ENCODE measurements around the gene ERBIN. TPM values are rescaled to one million over a fixed set of nuclear protein-coding genes. Genes with fewer than 3 reads are reported as not detected.

Gene ERBIN
- total RNA-seq, 1 experiment from 2014 or later = 88.4 TPM

GRCh38 chr5:66012271-66012670 lies 85.9 kb downstream of the ERBIN start:
- TF ChIP-seq SIN3A (IDR thresholded peaks at IDR 0.05; ENCODE audit: borderline replicate concordance, insufficient read depth, low read depth, low read length) (no peak), TCF7L2 (IDR thresholded peaks at IDR 0.05; ENCODE audit: low read depth, low read length) (no peak), POLR2AphosphoS5 (IDR thresholded peaks at IDR 0.05; ENCODE audit: low read depth, low read length) (no peak), REST (IDR thresholded peaks at IDR 0.05; ENCODE audit: insufficient read depth in 1 of 2, low read depth in 2 of 2, low read length in 1 of 2) (no peak), CTCF (IDR thresholded peaks at IDR 0.05) (no peak)
- H3K27me3 ChIP-seq (ENCODE audit: control insufficient read depth, insufficient read depth, low read length) = no peaks in the 10 kb centered on the region
- H3K9me3 ChIP-seq (ENCODE audit: control insufficient read depth, insufficient read depth, low read depth, low read length) = no peaks in the 10 kb centered on the region
- no peak overlapping the region for H3K27ac ChIP-seq (ENCODE audit: low read length)
- peaks cover 4% of the 10 kb centered on the region; the same call in 1 of the 2 replicates for H3K4me1 ChIP-seq (ENCODE audit: control insufficient read depth, insufficient read depth, low read length)
- ChIA-PET POLR2A (no interaction called here), CTCF (no interaction called here)
- intact Hi-C loops (cut with micrococcal nuclease; ENCODE audit: unreplicated experiment) (no loop called here), in situ Hi-C loops (cut with HindIII; ENCODE audit: low pct_unique_long_range_greater_than_20kb, low sequenced_read_pairs) (no loop called here)
- no peak overlapping the region for H3K4me3 ChIP-seq (ENCODE audit: low read depth in 2 of 2, low read length in 2 of 2)
- no TSS peak for BruUV-seq (replicated peaks)
- H3K36me3 ChIP-seq (ENCODE audit: control insufficient read depth, insufficient read depth, low read length) = peaks cover 12% of the 10 kb centered on the region; the same call in 1 of the 2 replicates
- DNase-seq (ENCODE audit: low read depth, low spot score) (no peak), ATAC-seq (no peak)

- BruUV-seq (replicated peaks) = no TSS peak
- intact Hi-C loops (cut with micrococcal nuclease; ENCODE audit: unreplicated experiment) = no loop called here
- CTCF ChIA-PET = no interaction called here
- TF ChIP-seq CTCF (IDR thresholded peaks at IDR 0.05) (no peak), POLR2AphosphoS5 (IDR thresholded peaks at IDR 0.05; ENCODE audit: low read depth, low read length) (no peak), SIN3A (IDR thresholded peaks at IDR 0.05; ENCODE audit: borderline replicate concordance, insufficient read depth, low read depth, low read length) (no peak), TCF7L2 (IDR thresholded peaks at IDR 0.05; ENCODE audit: low read depth, low read length) (no peak), REST (IDR thresholded peaks at IDR 0.05; ENCODE audit: insufficient read depth in 1 of 2, low read depth in 2 of 2, low read length in 1 of 2) (no peak)
- no peak overlapping the region for H3K27ac ChIP-seq (ENCODE audit: low read length)
- POLR2A ChIA-PET = no interaction called here
- DNase-seq (ENCODE audit: low read depth, low spot score) (no peak), ATAC-seq (no peak)
- H3K27me3 ChIP-seq (ENCODE audit: control insufficient read depth, insufficient read depth, low read length) = no peaks in the 10 kb centered on the region
- in situ Hi-C loops (cut with HindIII; ENCODE audit: low pct_unique_long_range_greater_than_20kb, low sequenced_read_pairs) = no loop called here
- peaks cover 4% of the 10 kb centered on the region; the same call in 1 of the 2 replicates for H3K4me1 ChIP-seq (ENCODE audit: control insufficient read depth, insufficient read depth, low read length)
- no peaks in the 10 kb centered on the region for H3K9me3 ChIP-seq (ENCODE audit: control insufficient read depth, insufficient read depth, low read depth, low read length)
- peaks cover 12% of the 10 kb centered on the region; the same call in 1 of the 2 replicates for H3K36me3 ChIP-seq (ENCODE audit: control insufficient read depth, insufficient read depth, low read length)
- H3K4me3 ChIP-seq (ENCODE audit: low read depth in 2 of 2, low read length in 2 of 2) = no peak overlapping the region
Measured at GRCh38 chr5:66013397-66013796, 87.0 kb downstream of the ERBIN start.
